CD14-positive monocyte (primary cell): ENCODE measurements around the gene ACAA1. TPM values are rescaled to one million over a fixed set of nuclear protein-coding genes. Genes with fewer than 3 reads are reported as not detected.

ENCODE experiments used
- DNase-seq, 3 donors: peaks; one replicate each; pipeline ENCODE4 v3.0.0-alpha.2; 2011 to 2022
- H2AFZ ChIP-seq: 2 replicates; pipeline ENCODE4 v1.6.0; 2012; ENCODE audit warnings: mild to moderate bottlenecking, low read depth, low read length, inconsistent platforms; ENCODE audit not compliant: insufficient read depth, poor library complexity, severe bottlenecking
- H3K27ac ChIP-seq, 2 donors: 1 replicate in 1 of 2; 2 replicates in 1 of 2; pipeline ENCODE4 v1.5.1; 2012 to 2013; ENCODE audit warnings: low read length in 2 of 2, control low read depth in 1 of 2, inconsistent platforms in 1 of 2, low read depth in 1 of 2, mild to moderate bottlenecking in 1 of 2
- H3K27me3 ChIP-seq, 2 donors: one replicate each; pipeline versions ENCODE4 v1.6.0 to v1.6.1; 2011 to 2013; ENCODE audit warnings: low read length in 2 of 2; ENCODE audit not compliant: control insufficient read depth in 2 of 2, insufficient read depth in 2 of 2
- H3K36me3 ChIP-seq, 2 donors: replicated peaks in 1 of 2; 1 replicate in 1 of 2; 2 replicates in 1 of 2; pipeline versions ENCODE4 v1.5.1 to v1.6.1; 2012 to 2013; ENCODE audit warnings: low read length in 2 of 2, control low read depth in 1 of 2, inconsistent platforms in 1 of 2, mild to moderate bottlenecking in 1 of 2; ENCODE audit not compliant: insufficient read depth in 2 of 2, control insufficient read depth in 1 of 2
- H3K4me1 ChIP-seq, 2 donors: 1 replicate in 1 of 2; 2 replicates in 1 of 2; pipeline versions ENCODE4 v1.5.1 to v1.6.1; 2012 to 2013; ENCODE audit warnings: low read length in 2 of 2, control low read depth in 1 of 2, inconsistent platforms in 1 of 2, mild to moderate bottlenecking in 1 of 2, moderate library complexity in 1 of 2; ENCODE audit not compliant: insufficient read depth in 2 of 2, control insufficient read depth in 1 of 2
- H3K4me2 ChIP-seq: replicated peaks from 2 replicates; pipeline ENCODE3; 2012; ENCODE audit warnings: low read length, moderate library complexity, mild to moderate bottlenecking; ENCODE audit not compliant: poor library complexity, severe bottlenecking; ENCODE audit errors: extremely low read depth
- H3K4me3 ChIP-seq, 3 experiments: fragments of 200-600 bp in 1 of 3; sonication (generic) in 1 of 3; replicated peaks in 1 of 3; 1 replicate in 2 of 3; 2 replicates in 1 of 3; pipeline ENCODE4 v1.5.1; 2011 to 2013; ENCODE audit warnings: low read length in 3 of 3, mild to moderate bottlenecking in 3 of 3, control low read depth in 2 of 3, low read depth in 2 of 3, inconsistent platforms in 1 of 3, moderate library complexity in 1 of 3
- H3K79me2 ChIP-seq: 2 replicates; pipeline ENCODE4 v1.6.0; 2012; ENCODE audit warnings: mild to moderate bottlenecking, control low read depth, inconsistent platforms, low read length, moderate library complexity; ENCODE audit not compliant: insufficient read depth
- H3K9ac ChIP-seq: 2 replicates; pipeline ENCODE4 v1.6.0; 2017; ENCODE audit warnings: low read length, mild to moderate bottlenecking; ENCODE audit not compliant: insufficient read depth, poor library complexity, severe bottlenecking
- H3K9me3 ChIP-seq, 2 donors: replicated peaks in 1 of 2; 1 replicate in 1 of 2; 2 replicates in 1 of 2; pipeline versions ENCODE4 v1.5.1 to v1.6.1; 2012 to 2013; ENCODE audit warnings: low read length in 2 of 2, control low read depth in 1 of 2; ENCODE audit not compliant: control insufficient read depth in 1 of 2, insufficient read depth in 1 of 2
- H4K20me1 ChIP-seq: 2 replicates; pipeline ENCODE4 v1.6.0; 2012; ENCODE audit warnings: mild to moderate bottlenecking, low read length, control low read depth, moderate library complexity; ENCODE audit not compliant: insufficient read depth
- H3K27ac Mint-ChIP-seq, 7 donors: one replicate each; pipeline ENCODE4 v1.8.0; 2020; ENCODE audit warnings: mild to moderate bottlenecking in 7 of 7, mixed read lengths in 7 of 7, moderate library complexity in 6 of 7, inconsistent platforms in 2 of 7
- H3K27me3 Mint-ChIP-seq, 3 donors: one replicate each; pipeline ENCODE4 v1.8.0; 2021 to 2022; ENCODE audit warnings: low read depth in 3 of 3, mild to moderate bottlenecking in 3 of 3, mixed read lengths in 3 of 3, moderate library complexity in 3 of 3, inconsistent platforms in 1 of 3
- H3K36me3 Mint-ChIP-seq, 2 donors: one replicate each; pipeline ENCODE4 v1.8.0; 2020; ENCODE audit warnings: mixed read lengths in 2 of 2, inconsistent platforms in 1 of 2, mild to moderate bottlenecking in 1 of 2
- H3K4me1 Mint-ChIP-seq: one replicate; pipeline ENCODE4 v1.8.0; 2020; ENCODE audit warnings: mild to moderate bottlenecking, mixed read lengths
- H3K4me3 Mint-ChIP-seq, 2 donors: one replicate each; pipeline ENCODE4 v1.8.0; 2020; ENCODE audit warnings: mild to moderate bottlenecking in 2 of 2, mixed read lengths in 2 of 2, moderate library complexity in 1 of 2
- H3K9me3 Mint-ChIP-seq, 7 donors: one replicate each; pipeline ENCODE4 v1.8.0; 2020 to 2022; ENCODE audit warnings: mixed read lengths in 7 of 7, mild to moderate bottlenecking in 6 of 7, moderate library complexity in 6 of 7, inconsistent platforms in 2 of 7
- CTCF ChIP-seq: fragments of 200-600 bp; IDR thresholded peaks from one replicate; pipeline ENCODE4 v1.8.0; 2022; ENCODE audit warnings: antibody characterized with exemption, mild to moderate bottlenecking
- WGBS: methylation state at CpG from one replicate; pipeline ENCODE4 v1.1.5; 2013; ENCODE audit warnings: missing lambda C conversion rate; ENCODE audit not compliant: insufficient coverage; 5-methylcytosine and 5-hydroxymethylcytosine counted together
- intact Hi-C, 2 donors: fragments of 100-400 bp; cut with micrococcal nuclease; formaldehyde crosslinking; loops; one replicate each; pipeline versions ENCODE4 v1.15.0 to v1.15.1; 2023
- polyA plus RNA-seq, 3 donors: library from polyadenylated mRNA; depleted of rRNA in 1 of 3; unstranded in 2 of 3; stranded (reverse) in 1 of 3; fragments of 300-500 nt in 2 of 3; fragments of >200 nt in 1 of 3; fragmentation: Illumina TruSeq in 2 of 3; gene quantifications; 1 replicate in 2 of 3; 2 replicates in 1 of 3; pipeline ENCODE4 v1.2.3, GENCODE V29; 2012 to 2021

The ACAA1 gene
- polyA plus RNA-seq, 3 donors, result 123 to 268 (median 133) TPM

GRCh38 chr3:38090453-38090852 is 46.5 kb downstream of the ACAA1 start:
- Histone ChIP-seq H4K20me1 (no peaks in the 10 kb centered on the region), H3K27ac (no peak overlapping the region), H3K4me1 (no peaks in the 10 kb centered on the region), H3K9ac (no peak overlapping the region), H3K9me3 (no peaks in the 10 kb centered on the region), H3K27me3 (no peaks in the 10 kb centered on the region), H2AFZ (no peak overlapping the region), H3K4me2 (no peak overlapping the region), H3K36me3 (no peaks in the 10 kb centered on the region), H3K79me2 (no peaks in the 10 kb centered on the region), H3K4me3 (no peak overlapping the region)
- DNase-seq, result no peak
- no peak for TF ChIP-seq CTCF
- Mint-ChIP-seq H3K36me3 (no peaks in the 10 kb centered on the region), H3K4me1 (no peaks in the 10 kb centered on the region), H3K4me3 (no peak overlapping the region), H3K27ac (no peak overlapping the region), H3K27me3 (peaks cover 0 to 7% (median 0%) of the 10 kb centered on the region in 3 donors), H3K9me3 (no peaks in the 10 kb centered on the region)
- intact Hi-C loops, result no loop called here
- no CpG with 5 or more reads among the region's 3 CpGs for WGBS

- Mint-ChIP-seq H3K27me3 (peaks cover 2 to 7% (median 4%) of the 10 kb centered on the region in 3 donors), H3K4me1 (no peaks in the 10 kb centered on the region), H3K9me3 (peaks cover 3 to 7% (median 3%) of the 10 kb centered on the region in 7 donors), H3K27ac (no peak overlapping the region), H3K4me3 (no peak overlapping the region), H3K36me3 (peaks cover 2% of the 10 kb centered on the region in 2 donors)
- TF ChIP-seq CTCF, result no peak
- 51% methylated on average over 2 of the region's 2 CpGs for WGBS
- no peak overlapping the region for H3K9ac ChIP-seq
- H3K79me2 ChIP-seq, result no peaks in the 10 kb centered on the region
- DNase-seq, result no peak
- H3K4me3 ChIP-seq, result no peak overlapping the region
- H3K36me3 ChIP-seq, result no peaks in the 10 kb centered on the region
- H3K9me3 ChIP-seq, result peaks cover 2 to 3% of the 10 kb centered on the region in 2 donors
- H4K20me1 ChIP-seq, result no peaks in the 10 kb centered on the region
- H3K27ac ChIP-seq, result no peak overlapping the region
- intact Hi-C loops, result loop anchor here in 1 of 2 donors (10.0 kb wide), 1 partner anchor 56 kb away; no protein-coding TSS in a partner anchor
- no peaks in the 10 kb centered on the region for H3K27me3 ChIP-seq
- H3K4me1 ChIP-seq, result no peaks in the 10 kb centered on the region
- no peak overlapping the region for H3K4me2 ChIP-seq
- no peak overlapping the region for H2AFZ ChIP-seq
Observed at GRCh38 chr3:38089163-38089562, 47.8 kb downstream of the ACAA1 start.
